ENCODE data around the gene UQCC5. TPM values are rescaled to one million over a fixed set of nuclear protein-coding genes. Genes with fewer than 3 reads are reported as not detected.

The UQCC5 gene
- total and polyA plus RNA-seq, 2 donors (not counting 3 experiments of a cell fraction or from before 2014, with no cell fraction given): 9.9 to 22.6 TPM

DNA sequence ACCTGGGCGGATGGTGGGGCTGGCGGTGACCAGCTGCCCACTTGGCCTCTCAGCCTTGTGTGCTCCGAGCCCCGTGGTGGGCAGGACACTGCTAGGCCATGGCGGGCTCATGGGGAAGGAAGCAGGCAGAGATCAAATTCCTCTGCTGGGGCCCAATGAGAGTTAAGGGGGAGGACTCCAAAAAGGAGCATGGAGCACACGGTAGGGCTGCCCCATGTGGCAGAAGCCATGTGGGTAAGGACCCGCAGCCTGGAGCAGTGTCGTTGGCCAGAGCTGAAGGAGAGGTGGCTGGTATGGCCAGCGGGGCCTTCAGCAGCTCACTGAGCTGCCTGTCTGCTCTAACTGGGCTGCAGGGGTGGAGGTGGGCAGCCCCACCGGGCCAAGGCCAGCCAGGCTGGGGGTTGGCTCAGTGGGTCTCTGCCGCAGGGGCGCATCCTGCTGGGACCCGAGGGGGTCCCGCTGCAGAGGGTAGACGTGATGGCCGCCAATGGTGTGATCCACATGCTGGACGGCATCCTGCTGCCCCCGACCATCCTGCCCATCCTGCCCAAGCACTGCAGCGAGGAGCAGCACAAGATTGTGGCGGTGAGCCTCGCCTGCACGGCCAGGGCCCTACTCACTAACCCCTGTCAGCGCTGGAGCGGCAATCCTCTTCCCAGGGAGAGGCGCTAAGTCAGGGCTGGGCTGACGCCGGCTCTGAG is 30.0 kb upstream of the UQCC5 start:
- no peak for DNase-seq (ENCODE audit: low read depth, low spot score)
- ChIA-PET CTCF (interaction anchor here (0.7 to 2.0 kb wide), 4 partner anchors 12 to 39 kb away, joined by 3 to 7 read pairs (median 4); partner anchors contain the start of gene STAB1), POLR2A (no interaction called here)
- Histone ChIP-seq H3K4me1 (ENCODE audit: control insufficient read depth, extremely low read depth, insufficient read depth, low read length) (peaks cover 10% of the 10 kb centered on the region), H3K9me1 (replicated peaks; ENCODE audit: control insufficient read depth, extremely low read depth, insufficient read depth, low read length) (no peaks in the 10 kb centered on the region), H3K9ac (replicated peaks; ENCODE audit: extremely low read depth, insufficient read depth, low read length) (no peak overlapping the region), H2AFZ (ENCODE audit: low read depth, low read length) (no peak overlapping the region), H3K27ac (ENCODE audit: insufficient read depth, low read depth, low read length) (no peak overlapping the region), H3K27me3 (ENCODE audit: control insufficient read depth in 2 of 2, insufficient read depth in 2 of 2, low read length in 2 of 2) (no peaks in the 10 kb centered on the region), H3K79me2 (ENCODE audit: control insufficient read depth, insufficient read depth, low read length) (peaks cover 8% of the 10 kb centered on the region), H3K4me3 (replicated peaks in 1 of 3; ENCODE audit: insufficient read depth in 1 of 3, low read depth in 1 of 3, low read length in 3 of 3) (no peak overlapping the region), H3K9me3 (replicated peaks; ENCODE audit: control insufficient read depth, insufficient read depth, low read length) (no peaks in the 10 kb centered on the region), H3K4me2 (ENCODE audit: insufficient read depth, low read length) (no peak overlapping the region), H4K20me1 (replicated peaks; ENCODE audit: control insufficient read depth, extremely low read depth, insufficient read depth, low read length) (no peaks in the 10 kb centered on the region), H3K36me3 (ENCODE audit: control insufficient read depth in 2 of 2, extremely low read depth in 1 of 2, insufficient read depth in 2 of 2, low read length in 2 of 2) (peaks cover 28 to 83% of the 10 kb centered on the region in 2 experiments)
- dilution Hi-C loops (cut with MboI; ENCODE audit: extremely low pct_ligation_motif_present, low sequenced_read_pairs): no loop called here
- FAIRE-seq: no peak
- no TSS peak for BruUV-seq (replicated peaks)
- intact Hi-C loops (cut with micrococcal nuclease): no loop called here
- TF ChIP-seq MYC (IDR thresholded peaks at IDR 0.05; ENCODE audit: low read depth, low read length) (no peak), POLR2A (IDR thresholded peaks at IDR 0.05; ENCODE audit: low read depth, low read length) (no peak), GATA2 (IDR thresholded peaks at IDR 0.05; ENCODE audit: insufficient read depth, insufficient read length, low read depth, low read length) (no peak), FOS (IDR thresholded peaks at IDR 0.05; ENCODE audit: borderline replicate concordance, insufficient read depth, low read length) (no peak), JUN (IDR thresholded peaks at IDR 0.05; ENCODE audit: borderline replicate concordance, insufficient read depth, insufficient read length, low read depth) (no peak), POLR2AphosphoS5 (IDR thresholded peaks at IDR 0.05; ENCODE audit: insufficient read depth, low read depth, low read length) (no peak), EZH2 (IDR thresholded peaks at IDR 0.05; ENCODE audit: borderline replicate concordance, low read depth, low read length, severe bottlenecking) (no peak)
- TF ChIP-seq, protein P1, sequence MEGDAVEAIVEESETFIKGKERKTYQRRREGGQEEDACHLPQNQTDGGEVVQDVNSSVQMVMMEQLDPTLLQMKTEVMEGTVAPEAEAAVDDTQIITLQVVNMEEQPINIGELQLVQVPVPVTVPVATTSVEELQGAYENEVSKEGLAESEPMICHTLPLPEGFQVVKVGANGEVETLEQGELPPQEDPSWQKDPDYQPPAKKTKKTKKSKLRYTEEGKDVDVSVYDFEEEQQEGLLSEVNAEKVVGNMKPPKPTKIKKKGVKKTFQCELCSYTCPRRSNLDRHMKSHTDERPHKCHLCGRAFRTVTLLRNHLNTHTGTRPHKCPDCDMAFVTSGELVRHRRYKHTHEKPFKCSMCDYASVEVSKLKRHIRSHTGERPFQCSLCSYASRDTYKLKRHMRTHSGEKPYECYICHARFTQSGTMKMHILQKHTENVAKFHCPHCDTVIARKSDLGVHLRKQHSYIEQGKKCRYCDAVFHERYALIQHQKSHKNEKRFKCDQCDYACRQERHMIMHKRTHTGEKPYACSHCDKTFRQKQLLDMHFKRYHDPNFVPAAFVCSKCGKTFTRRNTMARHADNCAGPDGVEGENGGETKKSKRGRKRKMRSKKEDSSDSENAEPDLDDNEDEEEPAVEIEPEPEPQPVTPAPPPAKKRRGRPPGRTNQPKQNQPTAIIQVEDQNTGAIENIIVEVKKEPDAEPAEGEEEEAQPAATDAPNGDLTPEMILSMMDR (IDR thresholded peaks at IDR 0.05; ENCODE audit: extremely low read depth in 1 of 2, insufficient read depth in 1 of 2, low read depth in 1 of 2, low read length in 2 of 2): no peak
